Adrenal gland (tissue), 5 donors: ENCODE results near the gene NOS1.

Source experiments
- CTCF ChIP-seq, 6 experiments: fragments of 450-650 bp in 4 of 6; fragments of 200-600 bp in 2 of 6; sonication (generic) in 1 of 6; IDR thresholded peaks; 1 replicate in 5 of 6; 2 replicates in 1 of 6; pipeline versions ENCODE4 v1.5.1 to v1.8.0; 2016 to 2021; ENCODE audit warnings: antibody characterized with exemption in 6 of 6, mild to moderate bottlenecking in 2 of 6, moderate library complexity in 1 of 6
- POLR2A ChIP-seq, 2 donors: fragments of 450-650 bp; IDR thresholded peaks; one replicate each; pipeline ENCODE4 v1.6.1; 2017; ENCODE audit warnings: antibody characterized with exemption in 2 of 2, mild to moderate bottlenecking in 2 of 2, moderate library complexity in 1 of 2
- donor health status: DM: no; HTN: no; CAD: no.

- TF ChIP-seq CTCF (IDR thresholded peaks at IDR 0.05), result no peak
- no peak for TF ChIP-seq POLR2A (IDR thresholded peaks at IDR 0.05)
Observed at GRCh38 chr12:117309276-117309925, 52.0 kb downstream of the NOS1 start.
